GM18909 (cell line): Measurements from ENCODE around the gene ANKFY1.

ENCODE experiments used
- ATAC-seq: cut with Tn5 transposase; IDR thresholded peaks from one replicate; pipeline ENCODE4 v1.9.1; 2021; ENCODE audit warnings: mild to moderate bottlenecking; ENCODE audit not compliant: unreplicated experiment, poor library complexity

Gene ANKFY1

DNA sequence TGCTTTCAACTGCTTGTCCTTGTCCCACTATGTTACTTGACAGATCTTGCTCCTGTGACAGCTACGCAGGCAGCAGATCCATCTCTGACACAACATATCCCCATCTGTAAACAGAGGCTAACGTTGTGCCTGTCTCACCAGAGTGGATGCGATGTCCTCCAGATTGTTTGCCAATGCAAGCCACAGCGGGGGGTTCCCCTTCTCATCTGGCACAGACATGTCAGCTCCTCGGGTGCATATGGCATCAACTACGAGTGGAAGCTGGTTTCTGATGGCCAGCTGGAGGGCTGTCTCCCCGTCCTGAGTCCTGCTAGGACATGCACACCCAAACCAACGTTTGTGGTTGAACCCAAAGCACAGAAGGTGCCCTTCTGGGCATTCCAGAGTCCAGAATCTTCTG, 81.7 kb downstream of the ANKFY1 start:
- no peak for ATAC-seq

DNA sequence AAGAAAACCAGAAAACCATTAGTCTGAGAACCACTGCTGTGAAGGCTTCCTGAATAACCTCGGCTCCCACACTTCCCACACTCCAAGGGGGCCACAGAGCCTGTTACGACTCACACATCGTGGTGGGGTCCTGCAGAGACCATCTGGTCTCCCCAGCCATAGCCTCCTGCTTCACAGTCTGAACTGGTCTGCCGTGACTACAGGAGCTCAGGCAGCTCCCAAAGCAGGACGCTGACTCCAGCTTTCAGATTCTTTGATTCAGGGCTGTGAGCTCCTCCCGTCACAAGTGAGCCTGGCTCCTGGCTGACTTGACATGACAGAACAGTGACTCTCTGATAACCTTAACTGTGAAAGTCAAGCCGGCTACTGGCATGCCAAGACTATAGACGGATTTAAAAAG, 83.0 kb downstream of the ANKFY1 start:
- ATAC-seq, result no peak

DNA sequence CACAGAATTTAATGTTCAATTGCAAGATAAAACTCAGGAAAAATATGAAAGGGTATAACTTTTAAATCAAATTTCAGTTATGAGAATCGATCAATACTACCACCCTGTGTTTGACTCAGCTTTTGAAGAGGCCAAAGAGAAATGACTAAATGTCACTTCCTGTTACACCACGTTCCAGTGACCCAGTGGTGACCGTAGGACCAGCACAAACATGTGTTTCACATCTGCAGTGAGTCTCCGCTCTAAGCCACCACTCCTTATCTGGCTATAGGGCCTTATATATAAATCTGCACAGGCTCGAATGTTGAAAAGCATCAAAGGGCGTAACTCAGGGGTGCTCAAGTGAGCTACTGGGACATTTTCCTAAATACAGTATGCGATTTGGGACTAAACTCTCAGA, 84.7 kb downstream of the ANKFY1 start:
- ATAC-seq, result no peak

DNA sequence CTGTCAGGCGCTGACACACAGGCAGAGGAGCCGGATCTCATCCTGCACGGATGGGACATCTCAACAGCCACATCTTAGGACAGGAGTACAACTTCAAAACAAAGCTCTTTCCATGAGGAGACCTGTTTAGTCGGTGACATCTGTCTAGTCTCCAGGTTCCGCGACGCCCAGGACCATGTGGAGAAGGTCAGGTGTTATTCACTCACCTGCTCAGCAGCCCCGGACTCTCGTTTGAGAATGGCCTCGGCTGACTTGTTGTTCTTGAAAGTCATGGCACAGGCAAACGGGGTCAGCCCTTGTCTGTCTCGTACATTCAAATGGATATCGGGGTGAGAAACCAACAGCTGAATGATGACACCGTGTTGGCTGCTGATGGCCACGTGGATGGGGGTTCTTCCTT, 85.1 kb downstream of the ANKFY1 start:
- no peak for ATAC-seq

DNA sequence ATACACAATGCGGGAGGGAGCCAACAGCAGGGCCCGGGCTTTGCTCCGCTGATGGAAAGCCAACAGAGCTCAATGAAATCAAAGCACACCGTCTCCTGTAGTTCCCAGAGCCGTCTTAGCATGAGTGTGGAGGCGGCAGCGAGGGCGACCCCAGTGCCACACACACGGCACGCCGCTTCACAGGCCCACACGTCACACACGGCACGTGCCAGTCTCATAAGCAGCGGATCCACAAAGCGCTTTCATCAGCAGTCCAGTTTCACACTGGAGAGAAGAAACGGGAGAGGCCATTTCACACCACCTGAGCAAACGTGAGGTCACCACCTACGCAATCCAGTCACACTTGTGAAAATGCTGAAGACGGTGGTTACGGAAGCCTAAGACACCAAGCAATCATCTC, 86.0 kb downstream of the ANKFY1 start:
- no peak for ATAC-seq

DNA sequence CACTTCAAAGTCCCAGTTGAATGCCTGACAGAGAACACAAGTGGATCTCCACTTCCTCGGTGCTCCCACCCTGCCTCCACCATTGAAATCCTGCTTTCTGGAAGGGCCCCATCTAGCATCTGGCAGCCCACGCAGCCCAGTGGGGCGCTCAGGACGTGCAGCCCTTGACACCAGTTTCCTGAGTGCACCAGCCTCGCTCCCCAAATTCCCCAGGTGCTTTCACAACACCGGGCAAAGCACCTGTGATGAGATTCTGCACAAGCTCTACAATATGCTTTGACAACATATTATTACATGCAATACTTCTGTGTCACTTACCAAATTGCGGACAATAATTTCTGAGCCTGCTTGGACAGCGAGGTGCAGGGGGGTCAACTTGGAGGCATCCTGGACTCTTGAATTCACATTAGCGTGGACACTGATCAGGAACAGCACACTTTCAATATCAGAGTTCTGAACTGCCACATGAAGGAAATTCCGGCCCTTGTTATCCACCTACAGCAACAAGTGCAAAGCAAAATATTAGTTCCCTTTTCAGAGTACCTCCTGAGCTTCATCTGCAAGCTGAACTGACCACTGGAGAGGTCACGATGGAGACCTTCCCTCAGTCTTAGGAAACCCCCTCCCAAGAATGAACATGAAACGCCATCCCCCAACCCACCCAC, 86.8 kb downstream of the ANKFY1 start:
- ATAC-seq, result no peak

DNA sequence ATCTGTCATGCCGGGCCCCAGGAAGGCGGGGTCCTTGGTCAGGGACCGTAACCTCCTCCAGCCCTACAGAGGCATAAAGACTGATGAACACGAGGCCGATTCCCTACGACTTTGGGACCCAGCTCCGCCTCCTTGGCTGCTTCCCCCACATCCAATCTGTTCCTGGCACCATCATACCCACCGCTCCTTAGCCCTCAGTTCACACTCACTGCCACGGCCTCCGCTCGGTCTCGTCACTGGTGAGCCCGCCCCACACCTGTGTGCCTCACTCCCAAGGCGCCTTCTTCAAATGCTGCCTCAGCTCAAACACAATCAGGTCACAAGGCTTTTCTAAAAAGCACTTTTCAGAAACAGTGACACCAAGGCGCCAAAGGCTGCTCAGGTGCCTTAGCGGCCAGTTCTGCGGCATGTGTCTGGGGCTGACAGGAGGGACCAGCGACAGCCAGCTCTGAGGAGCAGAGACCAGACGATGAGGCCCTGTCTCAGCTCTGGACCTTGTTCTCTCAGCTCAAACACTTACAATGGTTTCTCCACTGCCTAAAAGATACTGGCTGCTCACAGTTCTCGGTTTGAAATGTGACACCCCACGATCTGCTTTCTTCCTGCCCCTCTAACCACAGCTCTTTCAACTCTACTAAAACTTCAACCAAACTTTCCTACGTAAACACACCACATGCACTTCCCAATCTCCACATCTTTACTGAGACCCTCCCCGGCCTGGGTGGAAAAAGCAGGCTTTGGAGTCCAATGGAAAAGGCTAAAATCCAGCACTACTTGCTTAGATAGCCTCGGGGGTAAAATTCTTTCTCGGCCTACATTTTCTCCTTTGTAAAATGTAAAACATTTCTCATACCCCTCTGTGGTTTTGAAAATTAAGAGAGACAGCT, 87.6 kb downstream of the ANKFY1 start:
- ATAC-seq, result no peak

DNA sequence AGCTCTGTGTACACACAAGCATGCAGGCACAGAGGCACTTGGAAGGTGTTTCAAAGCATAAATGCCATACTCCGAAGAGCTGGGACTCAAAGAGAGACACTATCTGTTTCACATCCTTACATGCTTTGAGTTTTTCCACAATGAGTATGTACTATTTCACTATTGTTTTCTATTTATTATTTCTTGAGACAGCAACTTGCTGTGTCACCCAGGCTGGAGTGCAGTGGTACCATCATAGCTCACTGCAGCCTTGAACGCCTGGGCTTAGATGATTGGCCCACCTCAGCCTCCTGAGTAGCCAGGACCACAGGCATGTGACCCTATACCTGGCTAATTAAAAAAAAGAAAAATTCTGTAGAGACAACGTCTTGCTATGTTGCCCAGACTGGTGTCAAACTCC, 89.2 kb downstream of the ANKFY1 start:
- no peak for ATAC-seq

DNA sequence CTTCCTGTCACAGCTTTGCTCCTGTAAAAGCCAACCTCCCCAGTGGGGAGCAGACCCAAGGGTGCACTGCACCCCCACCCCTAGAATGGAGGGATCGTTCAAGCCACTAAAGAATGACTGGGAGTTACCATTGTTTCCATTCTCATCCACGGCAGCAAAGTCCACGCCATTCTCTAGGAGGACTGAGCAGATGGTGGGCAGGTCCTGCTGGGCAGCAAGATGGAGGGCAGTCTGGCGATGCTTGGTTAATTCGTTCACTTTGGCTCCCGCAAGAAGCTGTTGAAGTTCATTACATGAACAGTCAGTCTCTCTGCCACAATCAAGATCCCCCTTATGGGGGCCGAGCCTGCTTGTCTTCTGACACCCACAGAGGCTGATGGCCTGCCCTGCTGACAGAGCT, 90.0 kb downstream of the ANKFY1 start:
- no peak for ATAC-seq

DNA sequence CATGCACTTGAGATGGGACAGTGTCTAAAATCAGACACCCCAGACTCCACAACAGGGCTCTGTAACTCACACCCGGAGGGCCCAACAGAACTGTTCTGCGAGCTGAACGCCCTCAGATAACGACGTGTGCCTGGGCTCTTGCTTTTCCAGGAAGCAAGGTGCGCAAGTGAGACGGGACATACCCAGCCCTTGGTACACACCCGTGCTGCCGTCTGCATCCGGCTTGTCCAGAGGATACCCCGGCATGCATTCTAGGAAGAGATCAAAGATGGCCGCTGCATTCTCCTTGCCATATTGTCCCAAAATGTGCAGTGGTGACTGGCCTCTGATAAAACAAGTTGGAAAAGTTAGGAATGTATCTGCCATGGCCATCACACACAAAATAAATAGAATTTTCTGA, 91.4 kb downstream of the ANKFY1 start:
- ATAC-seq, result no peak

DNA sequence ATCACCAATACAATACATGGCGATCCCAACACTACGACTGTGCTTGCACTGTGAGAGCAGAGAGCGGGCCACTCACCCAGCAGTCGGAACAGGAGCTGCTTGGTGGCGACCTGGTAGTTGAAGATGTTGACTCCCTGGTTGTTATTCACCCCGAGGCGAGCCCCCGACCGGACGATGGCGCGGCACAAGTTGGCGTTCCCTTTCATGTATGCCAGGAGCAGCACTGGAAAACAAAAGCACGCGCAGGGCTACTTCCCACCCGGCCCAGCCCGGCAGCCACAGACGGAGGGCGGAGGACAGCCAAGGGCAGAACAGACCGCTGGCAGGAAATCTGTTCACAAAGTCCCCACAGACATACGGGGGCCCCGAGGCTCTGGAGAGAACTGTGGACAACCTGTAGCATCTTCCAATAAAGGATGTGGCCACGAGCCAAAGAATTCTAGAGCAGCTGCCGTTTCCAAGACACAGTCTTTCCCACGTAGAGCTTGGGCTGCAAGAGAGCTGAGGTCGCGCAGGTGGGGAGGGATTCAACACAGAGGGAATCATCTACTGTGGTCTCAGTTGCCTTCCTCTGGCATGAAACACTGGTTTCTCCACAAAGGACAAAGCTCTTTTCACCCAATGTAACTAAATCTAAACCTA, 93.0 kb downstream of the ANKFY1 start:
- no peak for ATAC-seq

DNA sequence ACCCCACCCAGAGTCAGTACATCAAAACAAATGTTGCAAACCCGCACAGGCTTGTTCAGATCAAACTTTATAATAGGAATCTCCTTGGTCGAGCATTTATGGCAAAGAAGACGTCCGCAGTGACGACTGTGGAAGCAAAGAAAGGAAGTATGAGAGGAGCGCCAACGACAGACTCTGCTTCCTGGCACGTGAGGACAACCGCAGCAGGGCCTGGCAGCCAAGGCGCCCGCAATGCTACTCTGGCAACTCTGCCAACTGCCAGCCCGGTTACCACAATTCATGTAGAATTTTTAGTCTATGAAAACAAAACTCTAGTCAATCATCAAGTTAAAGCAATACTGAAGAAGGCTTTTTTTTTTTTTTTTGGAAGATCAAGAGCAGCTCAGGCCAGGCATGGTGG, 96.0 kb downstream of the ANKFY1 start:
- ATAC-seq, result no peak

DNA sequence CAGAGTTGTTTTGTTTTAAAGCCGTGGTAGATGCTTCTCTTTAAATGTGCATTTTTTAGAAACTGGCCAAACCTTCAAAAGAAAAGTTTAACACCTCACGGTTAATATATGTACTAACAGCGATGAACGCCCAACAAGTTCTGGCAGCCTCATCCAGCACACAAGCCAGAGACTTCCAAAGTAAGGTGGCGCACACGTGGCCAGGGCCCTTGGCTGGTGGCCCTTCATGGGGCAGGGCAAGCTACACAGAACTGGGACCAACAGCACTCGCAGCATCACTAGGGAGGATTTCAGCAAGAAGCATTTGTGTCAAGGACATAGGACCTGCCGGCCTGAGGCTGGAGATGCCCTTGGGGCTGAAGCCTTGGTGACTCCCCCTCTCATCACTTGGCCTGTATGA, 97.4 kb downstream of the ANKFY1 start:
- no peak for ATAC-seq

DNA sequence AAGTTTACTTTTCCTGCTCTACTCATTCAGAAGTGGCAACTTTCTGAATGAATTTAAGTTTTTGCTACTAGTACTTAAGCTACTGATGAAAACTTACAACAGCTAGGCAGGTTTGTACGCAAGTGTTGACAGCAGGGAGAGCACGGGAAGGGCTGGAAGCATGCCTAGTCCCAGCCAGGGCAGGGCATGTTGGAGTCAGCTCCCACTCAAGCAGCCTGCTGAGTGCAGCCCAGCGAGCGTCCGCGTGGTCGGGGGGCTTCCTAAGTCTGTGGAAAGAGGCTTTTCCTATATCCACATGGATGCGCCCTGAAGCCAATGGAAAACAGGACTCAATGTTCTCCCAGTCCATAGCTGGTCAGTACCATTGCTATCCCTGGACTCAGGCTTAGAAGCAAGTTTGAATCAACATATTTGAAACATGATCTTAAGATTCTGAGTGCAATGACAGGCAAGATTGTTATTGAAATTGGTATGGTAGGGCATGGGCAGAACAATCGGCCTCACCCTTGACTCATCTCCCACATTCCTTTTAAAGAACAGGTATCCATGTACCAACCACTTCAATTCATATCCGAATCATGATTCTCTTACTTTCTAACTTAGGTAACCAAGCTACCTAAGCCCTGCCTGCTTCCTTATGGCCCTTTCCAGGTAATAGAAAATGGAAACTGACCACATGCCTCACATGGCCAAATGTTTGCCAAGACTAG, 98.3 kb downstream of the ANKFY1 start:
- ATAC-seq, result no peak

DNA sequence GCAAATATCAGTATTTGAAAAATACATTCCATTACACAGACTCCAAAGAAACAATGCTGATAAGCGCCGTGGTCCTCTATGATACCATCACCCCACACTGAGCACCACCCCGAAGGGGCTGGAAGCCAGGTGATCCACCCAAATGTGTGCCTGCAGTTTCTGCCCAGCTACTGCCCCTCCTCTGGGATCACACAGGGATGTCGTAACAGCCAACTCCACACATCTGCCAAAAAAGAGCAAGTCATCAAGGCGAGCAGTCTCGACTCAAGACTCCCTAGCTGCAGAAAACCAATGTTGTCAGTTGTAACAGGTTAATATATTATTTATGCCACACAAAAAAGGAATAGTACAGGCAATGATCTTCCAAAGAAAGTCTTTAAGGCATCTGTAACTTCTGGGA, 99.8 kb downstream of the ANKFY1 start:
- ATAC-seq, result no peak

DNA sequence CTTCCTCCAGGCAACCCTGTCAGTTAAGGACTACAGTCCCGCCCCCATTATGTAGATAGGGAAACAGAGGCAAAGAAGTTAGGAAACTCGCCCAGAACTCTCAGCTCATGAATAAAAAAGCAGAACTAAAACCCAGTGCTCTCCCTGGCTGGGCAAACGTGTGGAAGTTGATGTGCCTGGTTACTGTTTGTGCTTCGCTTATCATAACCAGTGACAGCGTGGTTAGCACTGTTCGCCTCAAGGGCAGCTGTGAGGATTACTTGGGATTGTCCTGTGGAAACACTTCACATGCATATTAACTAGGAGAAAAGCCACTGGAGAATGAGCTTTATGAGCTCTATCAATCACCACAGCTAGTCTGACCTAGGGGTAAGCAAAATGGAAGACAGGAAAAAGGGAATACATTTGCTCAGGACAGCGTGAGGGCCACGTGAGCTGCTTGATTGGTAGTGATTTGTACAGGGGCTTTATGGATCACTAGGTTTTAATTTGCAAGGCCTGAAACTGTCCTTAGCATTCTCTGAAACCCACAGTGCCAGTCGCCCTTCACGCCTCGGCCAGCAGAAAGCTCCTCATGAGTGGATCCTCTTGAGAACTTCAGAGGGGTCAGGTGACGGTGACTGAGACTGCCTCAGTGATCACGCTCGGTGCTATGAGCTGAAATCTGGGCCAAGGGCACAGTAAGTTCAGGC, 100.9 kb downstream of the ANKFY1 start:
- no peak for ATAC-seq

DNA sequence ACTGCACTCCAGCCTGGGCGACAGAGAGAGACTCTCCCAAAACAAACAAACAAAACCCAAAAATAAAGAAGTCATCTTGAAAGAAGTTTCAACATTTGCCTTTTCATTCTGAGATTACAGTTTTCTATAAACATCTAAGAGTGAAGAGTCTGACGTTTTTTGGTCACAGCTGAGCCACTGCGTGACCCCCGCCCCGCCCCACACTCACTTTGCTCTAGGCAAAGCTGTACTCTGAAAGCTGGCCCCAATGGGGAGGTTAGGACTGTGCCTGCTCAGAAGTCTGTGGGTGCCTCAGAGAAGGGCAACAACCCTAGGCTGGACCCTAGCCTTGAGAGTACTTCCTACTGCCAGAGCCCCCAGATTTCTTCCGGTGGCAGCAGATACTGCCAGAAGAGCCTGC, 101.5 kb downstream of the ANKFY1 start:
- ATAC-seq, result no peak

DNA sequence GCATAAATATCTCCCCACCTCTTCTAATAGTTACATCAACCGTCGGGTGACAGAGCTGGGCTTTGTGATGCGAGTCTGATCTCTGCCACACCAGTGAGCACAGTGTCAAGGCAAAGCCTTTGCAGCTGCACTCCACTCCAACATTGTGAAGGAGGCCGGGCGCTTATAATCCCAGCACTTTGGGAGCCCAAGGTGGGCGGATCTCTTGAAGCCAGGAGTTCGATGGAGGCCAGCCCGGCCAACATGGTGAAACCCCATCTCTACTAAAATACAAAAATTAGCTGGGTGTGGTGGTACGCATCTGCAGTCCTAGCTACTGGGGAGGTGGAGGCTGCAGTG, 101.8 kb downstream of the ANKFY1 start:
- no peak for ATAC-seq

DNA sequence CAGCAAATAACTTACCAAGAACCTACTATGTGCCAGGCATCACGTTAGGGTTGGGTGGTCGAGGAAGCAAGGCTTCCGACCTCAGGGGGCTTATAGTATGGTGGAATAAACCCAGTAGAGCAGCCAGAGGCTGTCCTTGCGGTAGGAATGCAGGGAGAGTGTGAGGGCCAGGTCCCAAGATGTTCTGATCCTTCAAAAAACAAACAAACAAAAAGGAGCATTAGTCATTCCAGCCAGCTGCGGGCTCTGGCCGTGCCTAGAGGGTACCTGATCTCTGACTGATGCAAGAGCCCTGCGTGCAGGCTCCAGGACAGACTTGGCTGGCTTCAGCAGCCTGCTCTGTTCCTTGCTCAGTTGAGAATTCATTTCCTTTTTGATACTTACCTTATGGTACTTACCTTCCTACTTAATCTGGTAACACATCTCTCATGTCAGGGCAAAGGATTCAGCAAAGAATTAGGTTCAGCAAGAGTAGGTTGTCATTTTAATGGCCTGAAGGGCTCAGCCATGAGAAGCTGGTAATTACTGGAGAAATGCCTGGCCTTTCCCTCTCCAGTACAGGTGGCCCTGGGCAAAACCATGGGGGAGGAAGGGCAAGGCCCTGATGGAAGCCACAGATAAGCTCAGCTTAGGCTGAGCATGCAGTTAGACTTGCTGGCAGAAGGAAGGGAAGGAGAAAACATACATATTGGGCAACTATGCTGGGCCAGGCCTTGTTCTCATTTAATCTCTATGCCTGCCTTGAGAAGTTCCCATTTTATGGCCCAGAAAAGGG, 102.4 kb downstream of the ANKFY1 start:
- ATAC-seq, result no peak
